Esophagus muscularis mucosa (tissue), 4 donors: Measurements from ENCODE around the gene DGCR2. TPM values are rescaled to one million over a fixed set of nuclear protein-coding genes. Genes with fewer than 3 reads are reported as not detected.

Source experiments
- DNase-seq: peaks from one replicate; pipeline ENCODE4 v3.0.0-alpha.2; 2017; ENCODE audit errors: extremely low spot score
- H3K27ac ChIP-seq, 4 donors: fragments of 200-600 bp; sonication (generic); replicated peaks in 1 of 4; 1 replicate in 3 of 4; 2 replicates in 1 of 4; pipeline ENCODE4 v1.5.1; 2016 to 2019; ENCODE audit warnings: mild to moderate bottlenecking in 1 of 4
- H3K27me3 ChIP-seq, 4 donors: fragments of 200-600 bp; sonication (generic); one replicate each; pipeline versions ENCODE4 v1.5.1 to v1.6.0; 2016 to 2019
- H3K36me3 ChIP-seq, 4 donors: fragments of 200-600 bp; sonication (generic); one replicate each; pipeline ENCODE4 v1.5.1; 2016 to 2019
- H3K4me1 ChIP-seq, 4 donors: fragments of 200-600 bp; sonication (generic); one replicate each; pipeline ENCODE4 v1.5.1; 2016 to 2019
- H3K4me3 ChIP-seq, 4 donors: fragments of 200-600 bp; sonication (generic); 1 replicate in 2 of 4; 2 replicates in 2 of 4; pipeline ENCODE4 v1.5.1; 2016 to 2019; ENCODE audit warnings: mild to moderate bottlenecking in 4 of 4, moderate library complexity in 1 of 4
- H3K9me3 ChIP-seq, 4 donors: fragments of 200-600 bp; sonication (generic); 1 replicate in 3 of 4; 2 replicates in 1 of 4; pipeline ENCODE4 v1.5.1; 2016 to 2019
- EP300 ChIP-seq: sonication (generic); formaldehyde crosslinking; IDR thresholded peaks from one replicate; pipeline ENCODE4 v1.6.1; 2017; ENCODE audit warnings: antibody characterized with exemption
- POLR2A ChIP-seq: fragments of 450-650 bp; IDR thresholded peaks from one replicate; pipeline ENCODE4 v1.6.1; 2017; ENCODE audit warnings: antibody characterized with exemption, moderate library complexity, mild to moderate bottlenecking, low read depth
- POLR2AphosphoS5 ChIP-seq, 2 donors: sonication (generic); formaldehyde crosslinking; IDR thresholded peaks; one replicate each; pipeline ENCODE4 v1.6.1; 2017; ENCODE audit warnings: antibody characterized with exemption in 2 of 2
- WGBS: methylation state at CpG from one replicate; pipeline ENCODE4 v1.1.5; 2018; 5-methylcytosine and 5-hydroxymethylcytosine counted together
- intact Hi-C: fragments of 100-400 bp; cut with DNase I; formaldehyde crosslinking; loops from one replicate; pipeline ENCODE4 v1.15.1; 2023
- total RNA-seq, 4 donors: library from RNA; depleted of rRNA; stranded (reverse); fragments of >200 nt; gene quantifications; one replicate each; pipeline versions ENCODE4 v1.1.0 to v1.2.1, GENCODE V29; 2016
- TF ChIP-seq, protein P1 (sequence below), 3 experiments: fragments of 200-600 bp in 2 of 3; fragments of 450-650 bp in 1 of 3; sonication (generic) in 2 of 3; IDR thresholded peaks; one replicate each; pipeline ENCODE4 v1.5.1; 2017 to 2019; ENCODE audit warnings: antibody characterized with exemption in 3 of 3, mild to moderate bottlenecking in 2 of 3, moderate library complexity in 1 of 3

DGCR2 gene
- total RNA-seq, 4 donors from 2014 or later, result 45.7 to 79.6 (median 65.4) TPM

DNA sequence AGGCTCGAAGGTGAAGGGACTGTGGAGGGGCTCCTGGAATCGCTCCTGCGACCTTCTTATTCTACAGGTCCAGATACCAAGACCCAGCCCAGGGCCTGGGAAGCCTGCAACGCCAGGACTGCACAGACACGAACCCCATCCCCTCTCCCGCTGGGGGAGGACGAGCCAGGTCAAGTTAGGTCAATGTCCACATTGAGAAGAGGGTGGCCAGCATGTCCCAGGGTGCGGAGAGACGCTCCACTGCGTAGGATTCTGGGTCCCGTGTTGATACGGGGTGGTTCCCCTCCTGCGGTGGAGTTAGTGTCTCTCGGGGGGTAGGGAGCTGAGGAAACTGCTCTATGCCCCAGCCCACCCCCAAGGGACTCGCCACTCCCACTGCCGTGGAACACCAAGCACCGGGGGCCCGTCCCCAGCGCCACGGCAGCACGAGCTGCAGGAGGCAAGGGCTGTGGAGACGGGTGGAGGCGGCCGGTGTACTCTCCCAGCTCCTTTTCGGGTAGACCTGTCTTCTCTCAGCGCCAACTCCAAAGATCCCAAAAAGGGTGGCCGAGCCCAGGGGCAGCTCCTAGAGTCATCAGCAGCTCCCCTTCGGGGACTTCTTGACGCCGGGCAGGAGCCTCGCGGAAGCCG, 26.3 kb upstream of the DGCR2 start:
- Histone ChIP-seq H3K27me3 (peaks cover 0 to 58% (median 19%) of the 10 kb centered on the region in 4 donors), H3K36me3 (no peaks in the 10 kb centered on the region), H3K27ac (no peak overlapping the region), H3K4me1 (peaks cover 13 to 31% (median 24%) of the 10 kb centered on the region in 4 donors), H3K9me3 (no peaks in the 10 kb centered on the region), H3K4me3 (peak overlapping the region in 2 of 4 donors; percentile 28 to 39)
- 66% methylated on average over 5 of the region's 33 CpGs for WGBS
- no peak for DNase-seq
- no peak for TF ChIP-seq POLR2A
- TF ChIP-seq, protein P1, sequence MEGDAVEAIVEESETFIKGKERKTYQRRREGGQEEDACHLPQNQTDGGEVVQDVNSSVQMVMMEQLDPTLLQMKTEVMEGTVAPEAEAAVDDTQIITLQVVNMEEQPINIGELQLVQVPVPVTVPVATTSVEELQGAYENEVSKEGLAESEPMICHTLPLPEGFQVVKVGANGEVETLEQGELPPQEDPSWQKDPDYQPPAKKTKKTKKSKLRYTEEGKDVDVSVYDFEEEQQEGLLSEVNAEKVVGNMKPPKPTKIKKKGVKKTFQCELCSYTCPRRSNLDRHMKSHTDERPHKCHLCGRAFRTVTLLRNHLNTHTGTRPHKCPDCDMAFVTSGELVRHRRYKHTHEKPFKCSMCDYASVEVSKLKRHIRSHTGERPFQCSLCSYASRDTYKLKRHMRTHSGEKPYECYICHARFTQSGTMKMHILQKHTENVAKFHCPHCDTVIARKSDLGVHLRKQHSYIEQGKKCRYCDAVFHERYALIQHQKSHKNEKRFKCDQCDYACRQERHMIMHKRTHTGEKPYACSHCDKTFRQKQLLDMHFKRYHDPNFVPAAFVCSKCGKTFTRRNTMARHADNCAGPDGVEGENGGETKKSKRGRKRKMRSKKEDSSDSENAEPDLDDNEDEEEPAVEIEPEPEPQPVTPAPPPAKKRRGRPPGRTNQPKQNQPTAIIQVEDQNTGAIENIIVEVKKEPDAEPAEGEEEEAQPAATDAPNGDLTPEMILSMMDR (IDR thresholded peaks at IDR 0.05), result no peak
- intact Hi-C loops, result no loop called here

DNA sequence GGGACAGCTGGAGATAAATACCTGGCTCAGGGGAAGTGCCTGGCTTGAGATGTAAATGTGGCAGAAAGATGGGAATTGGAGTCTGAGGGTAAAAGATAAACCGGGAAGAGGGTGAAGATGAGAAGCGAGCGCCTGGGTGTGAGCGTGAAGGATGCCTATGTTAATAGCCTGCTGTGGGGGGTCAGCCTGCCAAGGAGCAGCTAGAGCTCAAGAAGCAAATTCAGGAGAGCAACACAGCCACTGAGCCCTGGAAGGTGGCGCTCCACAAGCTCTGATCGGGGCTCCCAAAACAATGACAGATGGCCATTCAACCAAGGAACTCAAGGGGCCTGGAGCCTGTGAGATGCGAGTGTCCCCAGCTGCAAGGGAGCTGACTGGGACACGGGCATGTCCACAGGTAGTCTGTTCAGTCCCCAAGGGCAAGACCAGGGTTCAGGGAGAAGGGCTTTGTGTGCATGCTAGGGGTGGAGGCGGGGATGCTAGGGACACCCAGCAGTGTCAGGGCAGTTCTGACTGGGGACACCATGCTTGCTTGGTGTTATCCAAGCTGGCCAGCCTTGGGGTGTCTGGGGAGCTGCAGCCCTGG, 25.1 kb upstream of the DGCR2 start:
- no peak for DNase-seq
- Histone ChIP-seq H3K27ac (no peak overlapping the region), H3K4me1 (peaks cover 15 to 40% (median 35%) of the 10 kb centered on the region in 4 donors), H3K9me3 (no peaks in the 10 kb centered on the region), H3K36me3 (peaks cover 4 to 5% (median 4%) of the 10 kb centered on the region in 4 donors), H3K27me3 (peaks cover 0 to 46% (median 19%) of the 10 kb centered on the region in 4 donors), H3K4me3 (no peak overlapping the region)
- 30% methylated on average over 6 of the region's 9 CpGs for WGBS
- TF ChIP-seq POLR2A (no peak), POLR2AphosphoS5 (IDR thresholded peaks at IDR 0.05) (no peak), EP300 (no peak)
- TF ChIP-seq, protein P1 (IDR thresholded peaks at IDR 0.05), result no peak
- intact Hi-C loops, result no loop called here

DNA sequence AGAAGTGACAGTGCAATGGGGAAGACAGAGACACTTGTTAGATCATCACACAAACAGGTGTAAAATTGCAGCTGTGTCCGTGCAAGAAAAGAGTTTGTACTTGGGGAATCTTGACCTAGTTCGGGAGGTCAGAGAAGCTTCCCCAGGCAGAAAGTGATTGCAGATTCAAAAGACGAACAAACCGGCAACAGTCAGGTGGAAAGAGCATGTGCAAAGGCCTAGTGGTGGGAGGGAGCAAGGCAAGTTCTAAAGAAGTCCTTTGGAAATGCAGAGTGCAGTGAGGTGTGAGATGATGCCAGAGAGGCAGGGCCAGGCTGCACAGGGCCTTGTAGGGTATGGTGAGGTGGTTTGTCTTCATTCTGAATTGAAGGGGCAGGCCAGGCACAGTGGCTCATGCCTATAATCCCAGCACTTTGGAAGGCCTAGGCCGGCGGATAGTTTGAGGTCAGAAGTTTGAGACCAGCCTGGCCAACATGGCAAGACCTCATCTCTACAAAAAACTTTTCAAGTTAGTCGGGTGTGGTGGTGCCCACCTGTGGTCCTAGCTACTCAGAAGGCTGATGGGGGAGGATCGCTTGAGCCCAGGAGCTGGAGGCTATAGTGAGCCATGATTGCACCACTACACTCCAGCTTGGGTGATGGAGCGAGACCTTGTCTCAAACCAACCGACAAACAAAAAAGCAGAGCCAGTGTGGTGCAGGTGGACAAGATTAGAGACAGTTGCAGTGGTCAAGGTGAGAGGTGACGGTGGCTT, 24.2 kb upstream of the DGCR2 start:
- no peak overlapping the region for H3K27ac ChIP-seq
- no peak for DNase-seq
- intact Hi-C loops, result no loop called here
- peaks cover 13 to 14% (median 13%) of the 10 kb centered on the region in 4 donors for H3K36me3 ChIP-seq
- 73% methylated on average over 11 of the region's 11 CpGs for WGBS
- H3K4me3 ChIP-seq, result no peak overlapping the region
- peaks cover 0 to 37% (median 17%) of the 10 kb centered on the region in 4 donors for H3K27me3 ChIP-seq
- TF ChIP-seq, protein P1 (IDR thresholded peaks at IDR 0.05), result no peak
- TF ChIP-seq POLR2A (no peak), POLR2AphosphoS5 (IDR thresholded peaks at IDR 0.05) (no peak), EP300 (no peak)
- H3K9me3 ChIP-seq, result no peaks in the 10 kb centered on the region
- peaks cover 15 to 41% (median 35%) of the 10 kb centered on the region in 4 donors for H3K4me1 ChIP-seq

DNA sequence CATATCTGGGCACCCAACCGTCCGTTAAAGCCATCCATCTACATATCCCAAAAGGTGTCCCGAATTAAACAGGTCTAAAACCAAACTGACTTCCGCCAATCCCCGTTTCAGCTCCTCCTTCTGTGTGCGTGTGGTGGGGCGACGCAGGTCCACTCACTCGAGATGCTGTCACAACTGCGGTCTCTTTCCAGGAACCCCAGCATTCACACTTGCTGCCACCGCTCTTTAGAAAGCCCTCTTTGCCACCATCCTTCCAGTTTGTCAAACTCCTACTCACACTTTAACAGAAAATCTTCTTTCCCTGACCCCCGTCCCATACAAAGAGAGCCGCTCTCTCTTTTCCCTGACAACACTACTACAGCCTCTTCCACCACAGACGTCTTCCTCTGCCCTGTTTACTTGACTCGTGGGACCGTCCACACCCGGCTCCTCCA, 21.8 kb upstream of the DGCR2 start:
- H3K4me1 ChIP-seq, result peaks cover 8 to 23% (median 19%) of the 10 kb centered on the region in 4 donors
- H3K27me3 ChIP-seq, result peaks cover 0 to 14% (median 3%) of the 10 kb centered on the region in 4 donors
- intact Hi-C loops, result loop anchor here (2.0 to 5.0 kb wide), 3 partner anchors 21 to 483 kb away; partner anchors contain the start of genes DGCR2 and SLC25A1
- 7% methylated on average over 17 of the region's 17 CpGs for WGBS
- no peak for DNase-seq
- peak overlapping the region; percentile 78 to 86 (median 86) for H3K27ac ChIP-seq
- H3K4me3 ChIP-seq, result peak overlapping the region; percentile 77 to 89 (median 80)
- H3K9me3 ChIP-seq, result no peaks in the 10 kb centered on the region
- peaks cover 36 to 38% (median 37%) of the 10 kb centered on the region in 4 donors for H3K36me3 ChIP-seq
- TF ChIP-seq EP300 (no peak), POLR2AphosphoS5 (IDR thresholded peaks at IDR 0.05) (no peak), POLR2A (no peak)
- TF ChIP-seq, protein P1 (IDR thresholded peaks at IDR 0.05), result no peak
